ENCODE measurements around the gene CARD10. TPM values are rescaled to one million over a fixed set of nuclear protein-coding genes. Genes with fewer than 3 reads are reported as not detected.
A peak's percentile ranks its signal among the peaks of the same experiment; 100 is the strongest.

Gene CARD10
- total RNA-seq, 4 donors from 2014 or later: 4.0 to 14.0 (median 9.9) TPM

- WGBS, 2 donors (ENCODE audit: low coverage in 1 of 2): 56 to 100% methylated on average over 1 to 2 of the region's 4 CpGs
- peaks cover 0 to 9% of the 10 kb centered on the region in 2 donors for H3K36me3 ChIP-seq
- H3K27ac ChIP-seq: no peak overlapping the region
- TF ChIP-seq POLR2AphosphoS5 (IDR thresholded peaks at IDR 0.05) (no peak), CTCF (IDR thresholded peaks at IDR 0.05) (no peak), POLR2A (IDR thresholded peaks at IDR 0.05) (no peak), EP300 (IDR thresholded peaks at IDR 0.05) (no peak)
- ATAC-seq: no peak
- peaks cover 0 to 33% (median 7%) of the 10 kb centered on the region in 3 donors for H3K4me1 ChIP-seq
- H3K9me3 ChIP-seq: no peaks in the 10 kb centered on the region
- H3K4me3 ChIP-seq: no peak overlapping the region
- H3K27me3 ChIP-seq: peaks cover 87% of the 10 kb centered on the region
These were observed 31.6 kb downstream of the CARD10 start for GRCh38 chr22:37487571-37487970.

GRCh38 chr22:37487129-37487528 is 32.1 kb downstream of the CARD10 start:
- Histone ChIP-seq H3K27ac (no peak overlapping the region), H3K27me3 (peaks cover 86% of the 10 kb centered on the region), H3K9me3 (no peaks in the 10 kb centered on the region), H3K4me1 (peaks cover 0 to 33% (median 7%) of the 10 kb centered on the region in 3 donors), H3K36me3 (peaks cover 0 to 9% of the 10 kb centered on the region in 2 donors), H3K4me3 (no peak overlapping the region)
- ATAC-seq: no peak
- TF ChIP-seq EP300 (IDR thresholded peaks at IDR 0.05) (no peak), POLR2AphosphoS5 (IDR thresholded peaks at IDR 0.05) (no peak), CTCF (IDR thresholded peaks at IDR 0.05) (no peak), POLR2A (IDR thresholded peaks at IDR 0.05) (no peak)
- WGBS, 2 donors (ENCODE audit: low coverage in 1 of 2): 74 to 78% methylated on average over 4 to 9 of the region's 10 CpGs

GRCh38 chr22:37486224-37486845 is 32.9 kb downstream of the CARD10 start, which contains the start of gene MFNG:
Gene MFNG, minus strand, starts transcription at chr22:37486384. Its CDS starts 207 bp downstream, at chr22:37486177.
- WGBS, 2 donors (ENCODE audit: low coverage in 1 of 2): 0 to 8% methylated on average over 2 to 8 of the region's 24 CpGs
- ATAC-seq: peak; percentile 80

GRCh38 chr22:37485395-37486223 is 33.6 kb downstream of the CARD10 start:
- no peak for ATAC-seq
- 20% methylated on average over 1 of the region's 26 CpGs; no CpG with 5 or more reads in 1 of the 2 donors for WGBS, 2 donors (ENCODE audit: low coverage in 1 of 2)
- Histone ChIP-seq H3K4me1 (peaks cover 0 to 33% (median 7%) of the 10 kb centered on the region in 3 donors), H3K27ac (peak overlapping the region in 3 of 4 donors; percentile 64 to 75 (median 71)), H3K4me3 (peak overlapping the region; percentile 3 to 45), H3K36me3 (peaks cover 0 to 4% of the 10 kb centered on the region in 2 donors), H3K27me3 (peaks cover 85% of the 10 kb centered on the region), H3K9me3 (no peaks in the 10 kb centered on the region)
- TF ChIP-seq EP300 (IDR thresholded peaks at IDR 0.05) (no peak), POLR2A (IDR thresholded peaks at IDR 0.05) (no peak), CTCF (IDR thresholded peaks at IDR 0.05) (no peak), POLR2AphosphoS5 (IDR thresholded peaks at IDR 0.05) (no peak)

More at GRCh38 chr22:37486224-37486845, 32.9 kb downstream of the CARD10 start, which contains the start of gene MFNG:
- Histone ChIP-seq H3K27me3 (peaks cover 86% of the 10 kb centered on the region), H3K9me3 (no peaks in the 10 kb centered on the region), H3K27ac (peak within 1 kb of the TSS in 3 of 4 donors; percentile 64 to 75 (median 71)), H3K4me3 (peak within 1 kb of the TSS; percentile 3 to 45), H3K4me1 (peaks cover 0 to 33% (median 7%) of the 10 kb centered on the region in 3 donors), H3K36me3 (peaks cover 0 to 9% of the 10 kb centered on the region in 2 donors)
- no peak for TF ChIP-seq POLR2AphosphoS5 (IDR thresholded peaks at IDR 0.05)
